H1 (cell line): ENCODE measurements around the gene DNAJC17.

Source experiments
- EZH2 ChIP-seq: fragments of 200-600 bp; sonication (generic); IDR thresholded peaks from 2 replicates; pipeline ENCODE4 v1.7.1; 2012; ENCODE audit warnings: low read depth, mild to moderate bottlenecking, moderate library complexity, low read length, inconsistent platforms; ENCODE audit not compliant: severe bottlenecking
- RAD21 ChIP-seq, 2 experiments: IDR thresholded peaks in 1 of 2; conservative IDR thresholded peaks in 1 of 2; 2 replicates each; pipeline ENCODE4 v1.6.1; 2011; ENCODE audit warnings: low read depth in 2 of 2, low read length in 2 of 2, improper control_type of control experiment in 1 of 2, inconsistent platforms in 1 of 2, mild to moderate bottlenecking in 1 of 2, moderate library complexity in 1 of 2
- TF ChIP-seq, protein P1 (sequence below): IDR thresholded peaks from 2 replicates; pipeline ENCODE4 v1.6.1; 2011; ENCODE audit warnings: low read depth, mild to moderate bottlenecking, low read length; ENCODE audit not compliant: insufficient read depth
- TF ChIP-seq, protein P2 (sequence below): IDR thresholded peaks from 2 replicates; pipeline ENCODE4 v1.6.1; 2011; ENCODE audit warnings: low read length, improper control_type of control experiment
- TF ChIP-seq, protein P3 (sequence below), 3 experiments: IDR thresholded peaks; 1 replicate in 2 of 3; 2 replicates in 1 of 3; pipeline versions ENCODE4 v1.5.1 to v1.6.1; 2011; ENCODE audit warnings: low read length in 3 of 3, mild to moderate bottlenecking in 3 of 3, inconsistent platforms in 2 of 3, low read depth in 1 of 3, moderate library complexity in 1 of 3; ENCODE audit not compliant: insufficient read depth in 1 of 3; ENCODE audit errors: control extremely low read depth in 1 of 3

DNA sequence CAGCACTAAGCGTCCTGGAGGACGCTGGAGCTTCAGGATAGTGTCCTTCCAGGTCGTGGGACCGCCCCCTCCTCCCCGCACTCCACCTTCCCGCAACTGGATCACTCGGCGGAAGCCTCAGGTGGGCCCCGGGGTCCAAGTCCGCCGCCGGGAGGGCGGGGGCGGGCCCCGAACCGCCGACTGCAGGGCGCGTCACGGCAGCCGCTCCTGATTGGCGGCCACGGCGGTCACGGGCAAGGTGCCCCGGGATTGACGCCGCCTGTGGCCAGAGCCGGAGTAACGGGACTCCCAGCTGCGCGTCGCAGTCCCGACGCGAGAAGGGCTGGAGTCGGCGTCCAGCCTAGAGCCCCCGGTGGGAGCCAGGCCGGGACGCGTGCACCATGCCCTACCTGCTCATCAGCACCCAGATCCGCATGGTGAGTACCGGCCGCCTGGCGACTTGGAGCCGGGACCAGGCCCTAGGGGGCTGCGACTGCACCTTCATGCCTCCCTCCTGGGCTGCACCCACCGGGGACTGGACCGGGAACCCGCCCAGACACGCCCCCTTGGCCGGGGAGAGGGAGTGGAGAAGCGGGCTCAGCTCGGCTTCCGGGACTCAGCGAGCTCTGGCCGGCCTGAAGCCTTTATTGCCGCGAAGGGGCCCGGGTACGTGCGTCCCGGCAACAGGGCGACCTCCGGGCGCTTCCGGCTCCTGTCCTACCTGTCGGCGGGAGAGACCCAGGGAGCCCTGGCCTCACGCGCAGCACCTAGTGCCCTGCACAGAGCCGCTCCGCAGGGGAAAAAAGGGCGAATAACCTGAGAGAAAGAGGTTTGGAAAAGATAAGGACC lies 43.3 kb downstream of the DNAJC17 start, which contains the start of gene GCHFR:
- TF ChIP-seq RAD21 (IDR thresholded peaks at IDR 0.05 in 1 of 2, conservative IDR thresholded peaks at IDR 0.05 in 1 of 2; ENCODE audit: low read depth in 2 of 2, low read length in 2 of 2), result no peak; a peak in 1 of 4 replicates
- no peak for TF ChIP-seq EZH2
- TF ChIP-seq, protein P1, sequence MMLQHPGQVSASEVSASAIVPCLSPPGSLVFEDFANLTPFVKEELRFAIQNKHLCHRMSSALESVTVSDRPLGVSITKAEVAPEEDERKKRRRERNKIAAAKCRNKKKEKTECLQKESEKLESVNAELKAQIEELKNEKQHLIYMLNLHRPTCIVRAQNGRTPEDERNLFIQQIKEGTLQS, result no peak
- TF ChIP-seq, protein P2, sequence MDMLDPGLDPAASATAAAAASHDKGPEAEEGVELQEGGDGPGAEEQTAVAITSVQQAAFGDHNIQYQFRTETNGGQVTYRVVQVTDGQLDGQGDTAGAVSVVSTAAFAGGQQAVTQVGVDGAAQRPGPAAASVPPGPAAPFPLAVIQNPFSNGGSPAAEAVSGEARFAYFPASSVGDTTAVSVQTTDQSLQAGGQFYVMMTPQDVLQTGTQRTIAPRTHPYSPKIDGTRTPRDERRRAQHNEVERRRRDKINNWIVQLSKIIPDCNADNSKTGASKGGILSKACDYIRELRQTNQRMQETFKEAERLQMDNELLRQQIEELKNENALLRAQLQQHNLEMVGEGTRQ, result no peak; the same call in 1 of the 2 replicates
- TF ChIP-seq, protein P3, sequence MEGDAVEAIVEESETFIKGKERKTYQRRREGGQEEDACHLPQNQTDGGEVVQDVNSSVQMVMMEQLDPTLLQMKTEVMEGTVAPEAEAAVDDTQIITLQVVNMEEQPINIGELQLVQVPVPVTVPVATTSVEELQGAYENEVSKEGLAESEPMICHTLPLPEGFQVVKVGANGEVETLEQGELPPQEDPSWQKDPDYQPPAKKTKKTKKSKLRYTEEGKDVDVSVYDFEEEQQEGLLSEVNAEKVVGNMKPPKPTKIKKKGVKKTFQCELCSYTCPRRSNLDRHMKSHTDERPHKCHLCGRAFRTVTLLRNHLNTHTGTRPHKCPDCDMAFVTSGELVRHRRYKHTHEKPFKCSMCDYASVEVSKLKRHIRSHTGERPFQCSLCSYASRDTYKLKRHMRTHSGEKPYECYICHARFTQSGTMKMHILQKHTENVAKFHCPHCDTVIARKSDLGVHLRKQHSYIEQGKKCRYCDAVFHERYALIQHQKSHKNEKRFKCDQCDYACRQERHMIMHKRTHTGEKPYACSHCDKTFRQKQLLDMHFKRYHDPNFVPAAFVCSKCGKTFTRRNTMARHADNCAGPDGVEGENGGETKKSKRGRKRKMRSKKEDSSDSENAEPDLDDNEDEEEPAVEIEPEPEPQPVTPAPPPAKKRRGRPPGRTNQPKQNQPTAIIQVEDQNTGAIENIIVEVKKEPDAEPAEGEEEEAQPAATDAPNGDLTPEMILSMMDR (IDR thresholded peaks at IDR 0.05; ENCODE audit: control extremely low read depth in 1 of 3, insufficient read depth in 1 of 3, low read depth in 1 of 3, low read length in 3 of 3), result peak; percentile 26 to 30 (median 29)
